GM18870 (cell line): ENCODE measurements around the gene ACBD3.
A peak's percentile ranks its signal among the peaks of the same experiment; 100 is the strongest.
"Not testable (repeated sequence)": the region's sequence is repeated elsewhere in the genome, so short reads cannot be mapped to it uniquely, and the experiment has no call there.

Source experiments
- ATAC-seq: cut with Tn5 transposase; IDR thresholded peaks from one replicate; pipeline ENCODE4 v1.9.1; 2021; ENCODE audit warnings: moderate library complexity; ENCODE audit not compliant: unreplicated experiment

The ACBD3 gene

GRCh38 chr1:226186124-226187018 is at the start of gene ACBD3:
Gene ACBD3 (minus strand): TSS chr1:226186741. CDS start chr1:226186675, 66 bp downstream.
- ATAC-seq, result peak; percentile 84

GRCh38 chr1:226233806-226234205 is 47.3 kb upstream of the ACBD3 start:
- ATAC-seq, result no peak

- no peak for ATAC-seq
These were observed 46.8 kb upstream of the ACBD3 start for GRCh38 chr1:226233293-226233692.

- peak; percentile 59 for ATAC-seq
These were observed 40.1 kb upstream of the ACBD3 start for GRCh38 chr1:226226601-226227000.

GRCh38 chr1:226223786-226224244 is 37.3 kb upstream of the ACBD3 start:
- ATAC-seq, result no peak

GRCh38 chr1:226223157-226223785 is 36.7 kb upstream of the ACBD3 start, which contains the start of gene MIXL1:
Gene MIXL1 (plus strand): TSS chr1:226223664. CDS start chr1:226223682, 18 bp downstream.
- no peak for ATAC-seq

GRCh38 chr1:226222686-226223085 is 36.1 kb upstream of the ACBD3 start:
- ATAC-seq, result no peak

- ATAC-seq, result no peak
These were observed 34.1 kb upstream of the ACBD3 start for GRCh38 chr1:226220473-226221189.

GRCh38 chr1:226217273-226217672 is 30.7 kb upstream of the ACBD3 start:
- no peak for ATAC-seq

GRCh38 chr1:226216056-226216455 is 29.5 kb upstream of the ACBD3 start:
- ATAC-seq, result no peak

- no peak for ATAC-seq
These were observed 28.7 kb upstream of the ACBD3 start for GRCh38 chr1:226215239-226215638.

GRCh38 chr1:226212545-226212944 is 26.0 kb upstream of the ACBD3 start:
- ATAC-seq, result no peak

GRCh38 chr1:226211181-226211821 is 24.8 kb upstream of the ACBD3 start:
- no peak for ATAC-seq

- no peak for ATAC-seq
These were observed 24.1 kb upstream of the ACBD3 start for GRCh38 chr1:226210571-226211176.

- ATAC-seq, result no peak
These were observed 22.9 kb upstream of the ACBD3 start for GRCh38 chr1:226209307-226210059.

GRCh38 chr1:226207048-226207447 is 20.5 kb upstream of the ACBD3 start:
- no peak for ATAC-seq

GRCh38 chr1:226204198-226204597 is 17.7 kb upstream of the ACBD3 start:
- no peak for ATAC-seq

GRCh38 chr1:226203655-226204054 is 17.1 kb upstream of the ACBD3 start:
- no peak for ATAC-seq

GRCh38 chr1:226203240-226203639 is 16.7 kb upstream of the ACBD3 start:
- ATAC-seq, result no peak

GRCh38 chr1:226202666-226203065 is 16.1 kb upstream of the ACBD3 start:
- ATAC-seq, result not testable (repeated sequence)
